H9 (cell line): ENCODE measurements around the gene KRT6A. TPM values are rescaled to one million over a fixed set of nuclear protein-coding genes. Genes with fewer than 3 reads are reported as not detected.
A peak's percentile ranks its signal among the peaks of the same experiment; 100 is the strongest.

Experiments used
- DNase-seq: peaks from one replicate; pipeline ENCODE4 v3.0.0-alpha.2; 2017
- H2AFZ ChIP-seq: one replicate; pipeline ENCODE4 v1.6.1; 2013; ENCODE audit warnings: mild to moderate bottlenecking, low read length, control low read depth, moderate library complexity
- H2AK5ac ChIP-seq: 2 replicates; pipeline ENCODE4 v1.6.1; 2013; ENCODE audit warnings: low read length, control low read depth, mixed read lengths; ENCODE audit not compliant: insufficient read length
- H2BK120ac ChIP-seq: one replicate; pipeline ENCODE4 v1.6.1; 2013; ENCODE audit warnings: low read depth, mild to moderate bottlenecking, low read length, control low read depth, inconsistent platforms; ENCODE audit not compliant: poor library complexity, severe bottlenecking
- H2BK12ac ChIP-seq: 2 replicates; pipeline ENCODE4 v1.6.1; 2013; ENCODE audit warnings: low read length, control low read depth, mixed read lengths, low read depth; ENCODE audit not compliant: insufficient read length
- H2BK15ac ChIP-seq: 2 replicates; pipeline ENCODE4 v1.6.1; 2013; ENCODE audit warnings: low read depth, low read length, control low read depth
- H2BK20ac ChIP-seq: one replicate; pipeline ENCODE4 v1.6.1; 2013; ENCODE audit warnings: low read depth, mild to moderate bottlenecking, low read length, control low read depth, inconsistent platforms; ENCODE audit not compliant: poor library complexity, severe bottlenecking
- H2BK5ac ChIP-seq: 2 replicates; pipeline ENCODE4 v1.6.1; 2013; ENCODE audit warnings: low read length, control low read depth, mixed read lengths; ENCODE audit not compliant: insufficient read length
- H3K14ac ChIP-seq: 2 replicates; pipeline ENCODE4 v1.6.1; 2013; ENCODE audit warnings: low read length, control low read depth; ENCODE audit not compliant: insufficient read depth
- H3K18ac ChIP-seq: 2 replicates; pipeline ENCODE4 v1.6.1; 2013; ENCODE audit warnings: low read depth, mild to moderate bottlenecking, mixed read lengths, low read length, control low read depth; ENCODE audit not compliant: insufficient read length
- H3K23ac ChIP-seq: 2 replicates; pipeline ENCODE4 v1.6.1; 2013; ENCODE audit warnings: low read length, control low read depth, mixed read lengths, low read depth; ENCODE audit not compliant: insufficient read length
- H3K23me2 ChIP-seq: 2 replicates; pipeline ENCODE4 v1.6.1; 2013; ENCODE audit warnings: low read depth, mild to moderate bottlenecking, mixed read lengths, low read length, control low read depth; ENCODE audit not compliant: insufficient read length, poor library complexity, severe bottlenecking
- H3K27ac ChIP-seq: 2 replicates; pipeline ENCODE4 v1.5.1; 2013; ENCODE audit warnings: low read length, control low read depth, mixed read lengths, low read depth; ENCODE audit not compliant: insufficient read length
- H3K27me3 ChIP-seq: 2 replicates; pipeline ENCODE4 v1.6.1; 2013; ENCODE audit warnings: low read length, control low read depth, inconsistent platforms; ENCODE audit not compliant: insufficient read depth
- H3K4ac ChIP-seq: 2 replicates; pipeline ENCODE4 v1.6.1; 2013; ENCODE audit warnings: low read depth, mild to moderate bottlenecking, control low read depth, inconsistent platforms, low read length, moderate library complexity
- H3K4me1 ChIP-seq: 2 replicates; pipeline ENCODE4 v1.6.1; 2013; ENCODE audit warnings: low read length, control low read depth, inconsistent platforms; ENCODE audit not compliant: insufficient read depth
- H3K4me2 ChIP-seq: 2 replicates; pipeline ENCODE4 v1.6.1; 2013; ENCODE audit warnings: low read length, control low read depth, mixed read lengths; ENCODE audit not compliant: insufficient read length, insufficient read depth
- H3K56ac ChIP-seq: 2 replicates; pipeline ENCODE4 v1.6.1; 2013; ENCODE audit warnings: low read depth, mild to moderate bottlenecking, mixed read lengths, low read length, control low read depth; ENCODE audit not compliant: insufficient read length
- H3K79me1 ChIP-seq: 2 replicates; pipeline ENCODE4 v1.6.1; 2013; ENCODE audit warnings: low read depth, mild to moderate bottlenecking, moderate library complexity, low read length, control low read depth, inconsistent platforms; ENCODE audit not compliant: insufficient read depth, poor library complexity, severe bottlenecking
- H3K79me2 ChIP-seq: 2 replicates; pipeline ENCODE4 v1.6.1; 2013; ENCODE audit warnings: low read length, control low read depth, inconsistent platforms; ENCODE audit not compliant: insufficient read depth
- H3K9ac ChIP-seq: 2 replicates; pipeline ENCODE4 v1.6.1; 2013; ENCODE audit warnings: low read length, control low read depth, mixed read lengths; ENCODE audit not compliant: insufficient read length; ENCODE audit errors: extremely low read depth
- H3K9me3 ChIP-seq: one replicate; pipeline ENCODE4 v1.6.1; 2013; ENCODE audit warnings: low read depth, low read length, inconsistent platforms; ENCODE audit not compliant: control insufficient read depth
- H3T11ph ChIP-seq: one replicate; pipeline ENCODE4 v1.6.1; 2013; ENCODE audit warnings: mild to moderate bottlenecking, low read length, control low read depth, inconsistent platforms
- H4K20me1 ChIP-seq: one replicate; pipeline ENCODE4 v1.6.1; 2013; ENCODE audit not compliant: control insufficient read depth, insufficient read length, insufficient read depth
- H4K5ac ChIP-seq: 2 replicates; pipeline ENCODE4 v1.6.1; 2013; ENCODE audit warnings: low read depth, mild to moderate bottlenecking, mixed read lengths, low read length, control low read depth; ENCODE audit not compliant: insufficient read length
- H4K8ac ChIP-seq: replicated peaks from 2 replicates; pipeline ENCODE4 v1.6.1; 2013; ENCODE audit warnings: low read length, control low read depth, mixed read lengths, low read depth; ENCODE audit not compliant: insufficient read length
- H4K91ac ChIP-seq: 2 replicates; pipeline ENCODE4 v1.6.1; 2013; ENCODE audit warnings: low read depth, mild to moderate bottlenecking, moderate library complexity, mixed read lengths, low read length, control low read depth; ENCODE audit not compliant: insufficient read length
- H3K27ac Mint-ChIP-seq, 3 experiments: 2 replicates in 2 of 3; 3 replicates in 1 of 3; pipeline ENCODE4 v1.8.0; 2020 to 2021; ENCODE audit warnings: mixed read lengths in 3 of 3, mild to moderate bottlenecking in 1 of 3, moderate library complexity in 1 of 3
- H3K27me3 Mint-ChIP-seq: 2 replicates; pipeline ENCODE4 v1.8.0; 2021; ENCODE audit warnings: low read depth, mild to moderate bottlenecking, moderate library complexity, mixed read lengths
- H3K36me3 Mint-ChIP-seq, 3 experiments: 2 replicates in 2 of 3; 3 replicates in 1 of 3; pipeline ENCODE4 v1.8.0; 2020 to 2021; ENCODE audit warnings: low read depth in 3 of 3, mixed read lengths in 3 of 3; ENCODE audit not compliant: insufficient read depth in 1 of 3
- H3K4me1 Mint-ChIP-seq, 2 experiments: 2 replicates each; pipeline ENCODE4 v1.8.0; 2020; ENCODE audit warnings: mixed read lengths in 2 of 2
- H3K4me3 Mint-ChIP-seq, 2 experiments: 2 replicates in 1 of 2; 3 replicates in 1 of 2; pipeline ENCODE4 v1.8.0; 2020 to 2021; ENCODE audit warnings: mild to moderate bottlenecking in 2 of 2, mixed read lengths in 2 of 2, moderate library complexity in 1 of 2
- H3K9me3 Mint-ChIP-seq, 2 experiments: 2 replicates in 1 of 2; 3 replicates in 1 of 2; pipeline ENCODE4 v1.8.0; 2020; ENCODE audit warnings: mild to moderate bottlenecking in 2 of 2, mixed read lengths in 2 of 2, moderate library complexity in 1 of 2
- CTCF ChIP-seq: fragments of 200-600 bp; sonication (generic); conservative IDR thresholded peaks from 3 replicates; pipeline ENCODE4 v1.8.0; 2021; ENCODE audit warnings: antibody characterized with exemption, mild to moderate bottlenecking
- WGBS: extraction: QIAGEN DNeasy Blood & Tissue Kit; methylation state at CpG from one replicate; pipeline ENCODE4 v1.1.7; 2013; ENCODE audit warnings: missing lambda C conversion rate, low lambda C conversion rate, mixed read lengths; ENCODE audit not compliant: insufficient read length; ENCODE audit errors: extremely low coverage; 5-methylcytosine and 5-hydroxymethylcytosine counted together
- total RNA-seq: library from RNA; stranded (reverse); gene quantifications from 2 replicates; pipeline ENCODE4 v1.2.1, GENCODE V29; 2021

The KRT6A gene
- total RNA-seq, 1 experiment from 2014 or later, result not detected

GRCh38 chr12:52506858-52507715 lies 14.0 kb upstream of the KRT6A start:
- Histone ChIP-seq H4K91ac (no peak overlapping the region), H2BK120ac (no peak overlapping the region), H2BK15ac (no peak overlapping the region), H2AFZ (no peak overlapping the region), H3K9ac (no peak overlapping the region), H3K27ac (no peak overlapping the region), H3K56ac (no peak overlapping the region), H4K20me1 (no peaks in the 10 kb centered on the region), H3K23me2 (no peaks in the 10 kb centered on the region), H3K23ac (no peak overlapping the region), H4K8ac (no peak overlapping the region), H2BK12ac (no peak overlapping the region), H2BK5ac (no peak overlapping the region), H3K79me2 (no peaks in the 10 kb centered on the region), H3K9me3 (no peaks in the 10 kb centered on the region), H3K4me2 (no peak overlapping the region), H3K79me1 (no peaks in the 10 kb centered on the region), H2BK20ac (no peak overlapping the region), H3K27me3 (no peaks in the 10 kb centered on the region), H3K14ac (no peak overlapping the region), H4K5ac (no peak overlapping the region), H3K4me1 (no peaks in the 10 kb centered on the region), H3K4ac (no peak overlapping the region), H2AK5ac (no peak overlapping the region), H3T11ph (no peak overlapping the region), H3K18ac (no peak overlapping the region)
- TF ChIP-seq CTCF, result peak; percentile 74
- WGBS, result no CpG with 5 or more reads among the region's 4 CpGs
- peaks cover 0 to 7% (median 0%) of the 10 kb centered on the region in 3 experiments; a peak in 3 of 7 replicates for H3K36me3 Mint-ChIP-seq
- H3K9me3 Mint-ChIP-seq, result peaks cover 9 to 13% of the 10 kb centered on the region in 2 experiments
- H3K4me1 Mint-ChIP-seq, result peaks cover 7 to 8% of the 10 kb centered on the region in 2 experiments; a peak in 3 of 4 replicates
- H3K27ac Mint-ChIP-seq, result no peak overlapping the region
- H3K27me3 Mint-ChIP-seq, result peaks cover 2% of the 10 kb centered on the region
- H3K4me3 Mint-ChIP-seq, result no peak overlapping the region
- peak; percentile 61 for DNase-seq
